HG03064 (cell line): ENCODE results near the gene ADM2.

ENCODE experiments used
- ATAC-seq: cut with Tn5 transposase; IDR thresholded peaks from one replicate; pipeline ENCODE4 v1.9.1; 2021; ENCODE audit warnings: low read depth; ENCODE audit not compliant: unreplicated experiment

Gene ADM2

GRCh38 chr22:50445071-50445879, 36.1 kb upstream of the ADM2 start:
- ATAC-seq: no peak

- ATAC-seq: no peak
These were observed 35.2 kb upstream of the ADM2 start for GRCh38 chr22:50445880-50446707.

GRCh38 chr22:50446708-50447575, 34.4 kb upstream of the ADM2 start:
- ATAC-seq: no peak

GRCh38 chr22:50447576-50448551, 33.5 kb upstream of the ADM2 start:
- no peak for ATAC-seq

GRCh38 chr22:50452649-50453048, 28.7 kb upstream of the ADM2 start:
- no peak for ATAC-seq

GRCh38 chr22:50454556-50455075, 26.7 kb upstream of the ADM2 start:
- no peak for ATAC-seq

GRCh38 chr22:50455201-50455600, 26.1 kb upstream of the ADM2 start:
- ATAC-seq: no peak

- ATAC-seq: no peak
These were observed 25.3 kb upstream of the ADM2 start for GRCh38 chr22:50456026-50456425.

GRCh38 chr22:50456466-50457234, 24.7 kb upstream of the ADM2 start:
- ATAC-seq: no peak

GRCh38 chr22:50459016-50459415, 22.3 kb upstream of the ADM2 start:
- ATAC-seq: no peak

- no peak for ATAC-seq
These were observed 21.7 kb upstream of the ADM2 start for GRCh38 chr22:50459496-50460140.

- ATAC-seq: no peak
These were observed 20.4 kb upstream of the ADM2 start for GRCh38 chr22:50460938-50461337.

GRCh38 chr22:50461536-50461935, 19.8 kb upstream of the ADM2 start:
- ATAC-seq: no peak

- ATAC-seq: no peak
These were observed 19.3 kb upstream of the ADM2 start for GRCh38 chr22:50461979-50462540.

GRCh38 chr22:50463188-50463900, 18.0 kb upstream of the ADM2 start:
- no peak for ATAC-seq

- no peak for ATAC-seq
These were observed 16.9 kb upstream of the ADM2 start for GRCh38 chr22:50464451-50464850.
